IPS-18c (cell line): ENCODE results near the gene ARHGEF37.

Experiments used
- H3K4me3 ChIP-seq: 2 replicates; pipeline ENCODE4 v1.7.0; 2013; ENCODE audit warnings: low read depth, mild to moderate bottlenecking, low read length, moderate library complexity; ENCODE audit not compliant: insufficient read depth
- H3K9me3 ChIP-seq: one replicate; pipeline ENCODE4 v1.6.1; 2013; ENCODE audit warnings: mild to moderate bottlenecking, low read length, moderate library complexity; ENCODE audit not compliant: control insufficient read depth, insufficient read depth

Gene ARHGEF37

DNA sequence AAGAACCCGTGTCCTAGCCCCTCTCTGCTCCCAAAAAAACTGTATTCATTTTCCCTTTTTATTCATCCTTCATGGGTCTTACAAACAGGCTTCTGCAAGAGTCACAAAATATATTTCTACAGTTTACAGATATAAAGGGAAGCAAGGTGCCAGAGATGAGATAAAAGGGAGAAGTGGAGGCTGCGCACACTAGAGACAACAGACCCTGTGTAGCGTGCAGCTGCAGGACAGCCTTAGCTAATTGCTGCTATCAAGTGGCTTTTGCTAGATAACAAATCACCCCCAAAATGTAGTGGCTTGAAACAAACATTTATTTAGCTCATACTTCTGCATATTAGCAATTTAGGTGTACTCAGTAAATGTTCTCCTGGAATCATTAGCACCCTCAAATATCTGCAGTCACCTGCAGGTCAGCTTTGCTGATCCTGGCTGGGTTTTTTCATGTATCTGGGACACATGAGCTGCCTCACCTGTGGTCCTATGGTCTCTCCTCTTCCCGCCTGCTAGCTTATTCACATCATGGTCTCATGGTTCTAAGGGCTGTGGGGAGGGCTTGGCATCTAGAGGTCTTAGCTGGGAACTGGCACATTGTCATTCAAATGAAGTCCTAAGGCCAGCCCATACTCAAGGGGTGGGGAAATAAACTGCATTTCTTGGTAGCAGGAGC, 29.4 kb downstream of the ARHGEF37 start:
- no peak overlapping the region for H3K4me3 ChIP-seq
- H3K9me3 ChIP-seq = no peaks in the 10 kb centered on the region

DNA sequence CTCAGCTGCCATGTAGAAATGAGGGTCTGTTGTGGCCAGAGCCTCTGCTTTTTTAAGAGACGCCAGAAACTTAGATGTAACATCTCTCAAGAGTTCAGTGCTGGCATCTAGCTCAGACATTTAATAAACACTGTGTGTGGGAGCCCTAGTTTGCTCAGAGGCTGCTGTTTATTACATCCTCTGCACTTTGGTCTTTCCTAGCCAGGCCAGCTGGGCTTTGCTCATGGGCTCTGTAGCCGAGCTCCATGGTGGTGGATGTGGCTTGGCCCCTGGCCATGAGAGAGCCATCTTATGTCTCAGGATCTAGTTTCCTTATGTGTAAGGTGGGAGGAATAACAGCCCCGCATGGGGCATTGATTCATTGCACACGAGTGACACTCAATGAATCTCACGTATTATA, 30.0 kb downstream of the ARHGEF37 start:
- H3K4me3 ChIP-seq = no peak overlapping the region
- H3K9me3 ChIP-seq = no peaks in the 10 kb centered on the region

DNA sequence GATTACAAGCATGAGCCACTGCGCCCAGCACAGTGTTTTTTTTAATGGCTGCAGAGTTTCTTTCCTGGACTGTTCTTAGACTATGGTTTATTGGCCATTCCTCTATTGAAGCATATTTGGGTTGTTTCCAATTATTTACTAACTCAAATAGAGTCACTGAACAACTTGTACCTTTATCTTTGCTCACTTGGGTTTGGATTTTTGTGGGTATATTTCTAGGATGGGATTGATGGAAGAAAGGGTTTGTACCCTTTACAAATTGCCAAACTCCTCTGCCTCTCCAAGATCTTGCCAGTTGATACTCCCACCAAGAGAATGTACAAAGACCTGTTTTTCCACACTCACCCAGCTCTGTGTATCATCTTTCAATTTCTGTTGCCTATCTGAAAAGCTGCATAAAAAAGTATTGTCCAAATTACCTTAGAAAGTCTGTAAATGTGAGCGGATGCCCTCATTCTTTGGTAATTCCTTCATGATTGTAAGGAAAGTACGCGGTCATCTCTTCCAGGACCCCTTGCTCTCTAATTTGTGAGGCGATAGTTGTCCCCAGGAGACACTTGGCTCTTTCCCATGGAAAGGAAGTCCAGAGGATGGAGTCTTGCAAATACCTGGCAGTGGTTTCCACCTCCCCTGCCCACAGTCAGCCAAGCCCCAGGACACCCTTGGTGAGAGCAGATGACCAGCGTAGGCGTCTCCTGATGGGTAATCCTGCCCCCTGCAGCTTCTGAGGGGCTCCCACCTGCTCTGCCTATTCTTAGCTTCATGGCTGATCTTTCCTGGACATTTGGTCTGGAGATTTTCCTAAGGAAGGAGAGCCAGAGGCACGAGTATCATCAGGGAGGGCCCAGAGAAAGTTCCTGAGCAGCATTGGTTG, 33.0 kb downstream of the ARHGEF37 start:
- Histone ChIP-seq H3K9me3 (no peaks in the 10 kb centered on the region), H3K4me3 (no peak overlapping the region)

DNA sequence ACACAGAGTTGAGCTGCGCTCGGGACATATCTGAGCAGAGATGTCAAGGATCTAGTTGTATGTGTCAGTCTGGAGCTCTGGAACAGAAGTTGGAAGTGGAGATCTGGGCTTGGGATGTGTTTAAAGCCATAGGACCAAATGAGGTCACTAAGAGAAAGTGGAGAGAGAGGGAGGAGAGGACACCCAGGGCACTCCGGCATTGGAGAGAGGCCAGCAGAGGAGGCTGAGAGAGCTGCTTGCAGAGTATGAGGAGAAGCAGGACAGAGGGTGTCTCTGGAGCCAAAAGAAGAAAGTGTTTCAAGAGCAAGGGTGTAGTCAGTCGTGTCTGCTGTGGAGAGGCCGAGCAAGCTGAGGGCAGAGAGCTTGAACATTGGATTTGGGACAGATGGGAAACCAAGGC, 34.7 kb downstream of the ARHGEF37 start:
- no peak overlapping the region for H3K4me3 ChIP-seq
- H3K9me3 ChIP-seq = no peaks in the 10 kb centered on the region

DNA sequence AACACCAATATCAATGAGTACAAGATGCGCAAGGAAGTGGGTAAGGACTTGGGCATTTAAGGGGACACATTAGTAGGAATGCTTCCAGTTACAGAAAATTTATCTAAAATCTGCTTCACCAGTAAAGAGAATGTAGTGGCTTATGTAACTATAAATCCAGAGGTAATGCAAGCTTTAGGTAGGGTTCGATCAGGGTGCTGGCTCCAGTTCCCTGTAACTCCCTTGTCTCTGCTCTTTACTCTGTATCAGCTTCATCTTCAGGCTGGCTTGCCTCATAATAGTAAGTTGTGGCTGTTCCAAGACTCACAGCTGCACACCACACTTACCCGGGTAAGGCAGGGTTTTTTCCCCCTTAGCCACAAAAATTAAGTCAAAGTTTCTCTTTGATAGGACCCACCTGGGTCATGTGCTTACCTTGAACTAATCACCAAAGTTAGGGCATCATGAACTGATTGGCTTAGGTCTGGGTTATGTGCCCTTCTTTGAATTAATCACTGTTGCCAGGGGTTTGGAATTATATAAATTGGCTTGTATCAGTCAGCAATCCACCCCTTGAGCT, 35.5 kb downstream of the ARHGEF37 start:
- no peak overlapping the region for H3K4me3 ChIP-seq
- H3K9me3 ChIP-seq = no peaks in the 10 kb centered on the region

DNA sequence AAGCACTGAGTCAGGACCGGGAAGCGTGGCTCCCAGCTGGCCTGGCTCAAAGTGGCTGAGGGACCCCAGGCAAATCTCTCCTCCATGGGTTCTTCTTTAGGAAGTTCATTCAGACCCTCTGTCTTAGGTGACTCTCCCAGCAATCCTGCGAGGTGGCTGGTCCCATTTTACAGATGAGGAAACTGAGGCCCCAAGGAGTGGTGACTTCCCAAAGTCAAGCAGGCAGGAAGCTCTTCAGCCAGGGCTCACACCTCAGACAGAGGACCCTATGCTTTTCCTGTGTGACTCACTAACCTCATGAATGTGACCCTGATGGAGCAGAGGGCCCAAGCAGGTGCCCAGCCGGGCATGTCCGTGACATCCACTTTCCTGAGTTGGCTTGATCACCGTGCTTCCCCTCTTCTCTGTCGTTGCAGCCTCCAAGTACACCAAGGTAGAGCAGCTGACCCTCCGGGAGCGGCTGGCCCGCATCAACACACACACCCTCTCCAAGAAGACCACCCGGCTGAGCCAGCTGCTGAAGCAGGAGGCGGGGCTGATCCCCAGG, 36.5 kb downstream of the ARHGEF37 start:
- H3K9me3 ChIP-seq = no peaks in the 10 kb centered on the region
- no peak overlapping the region for H3K4me3 ChIP-seq

DNA sequence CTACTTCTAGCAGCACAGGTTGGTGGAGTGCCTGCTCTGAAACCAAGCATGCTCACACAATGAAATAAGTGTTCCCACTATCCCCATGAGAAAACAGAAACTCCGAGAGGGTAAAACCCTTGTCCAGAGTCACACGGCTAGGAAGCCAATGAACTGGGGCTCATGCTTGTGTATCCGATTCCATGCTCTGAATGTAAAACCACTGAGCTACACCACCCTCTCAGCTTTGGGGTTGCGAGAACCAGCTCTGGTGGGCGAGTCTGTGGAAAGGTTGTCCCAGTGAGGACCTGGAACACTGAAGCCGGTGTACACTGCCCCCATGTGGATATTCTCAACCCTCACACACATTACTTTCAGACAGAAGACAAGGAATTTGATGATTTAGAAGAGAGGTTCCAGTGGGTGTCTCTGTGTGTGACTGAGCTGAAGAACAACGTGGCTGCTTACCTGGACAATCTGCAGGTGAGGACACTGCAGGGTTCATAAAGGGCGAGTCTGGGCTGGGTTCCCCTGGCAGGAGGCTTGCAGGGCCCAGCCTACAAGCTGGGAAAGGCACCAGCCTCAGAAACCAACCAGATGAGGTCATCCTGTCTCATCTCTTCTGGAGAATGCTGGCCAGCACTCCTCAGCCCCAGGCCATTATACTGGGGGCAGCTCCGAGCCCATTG, 37.4 kb downstream of the ARHGEF37 start:
- Histone ChIP-seq H3K9me3 (no peaks in the 10 kb centered on the region), H3K4me3 (no peak overlapping the region)

DNA sequence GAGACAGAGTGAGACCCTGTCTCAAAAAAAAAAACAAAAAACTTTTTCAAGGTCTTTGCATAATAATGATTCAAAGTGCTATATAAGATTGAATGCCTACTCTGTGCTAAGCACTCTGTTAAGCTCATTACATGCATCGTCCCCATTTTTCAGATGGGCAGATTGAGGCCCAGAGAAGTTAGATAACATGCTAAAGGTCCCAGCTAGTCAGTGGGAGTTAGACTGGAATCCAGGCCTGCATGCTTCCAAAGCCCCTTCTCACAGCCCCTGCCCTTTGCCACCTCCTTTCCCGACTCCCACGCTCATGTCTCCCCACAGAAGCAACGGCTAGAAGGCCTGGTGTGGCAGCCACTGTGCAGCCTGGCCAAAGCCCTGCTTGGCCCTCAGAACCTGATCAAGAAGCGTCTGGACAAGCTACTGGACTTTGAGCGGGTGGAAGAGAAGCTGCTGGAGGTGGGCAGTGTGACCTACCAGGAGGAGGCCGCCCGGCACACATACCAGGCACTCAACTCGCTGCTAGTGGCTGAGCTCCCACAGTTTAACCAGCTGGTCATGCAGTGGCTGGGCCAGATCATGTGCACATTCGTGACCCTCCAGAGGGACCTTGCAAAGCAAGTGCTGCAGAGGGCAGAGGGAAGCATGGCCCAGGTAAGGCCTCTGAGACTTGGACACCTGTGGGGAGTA, 40.3 kb downstream of the ARHGEF37 start:
- Histone ChIP-seq H3K4me3 (no peak overlapping the region), H3K9me3 (no peaks in the 10 kb centered on the region)

DNA sequence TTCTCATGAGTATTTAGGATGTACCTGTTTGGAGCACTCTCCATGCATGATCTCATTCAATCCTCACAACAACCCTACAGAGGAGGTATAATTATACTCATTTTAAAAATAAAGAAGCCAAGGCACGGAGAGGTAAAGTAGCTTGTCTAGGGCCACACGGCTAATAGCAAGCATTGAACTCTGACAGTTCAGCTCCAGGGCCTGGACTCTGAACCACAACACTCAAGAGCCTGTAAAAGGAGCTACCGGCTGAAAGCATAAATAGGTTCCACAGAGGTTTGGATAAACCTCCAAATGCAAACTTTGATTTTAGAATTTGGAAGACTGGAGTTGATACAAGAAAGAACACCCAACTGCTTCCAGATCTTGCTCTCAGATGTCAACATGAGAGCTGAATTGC, 41.2 kb downstream of the ARHGEF37 start:
- Histone ChIP-seq H3K9me3 (no peaks in the 10 kb centered on the region), H3K4me3 (no peak overlapping the region)

DNA sequence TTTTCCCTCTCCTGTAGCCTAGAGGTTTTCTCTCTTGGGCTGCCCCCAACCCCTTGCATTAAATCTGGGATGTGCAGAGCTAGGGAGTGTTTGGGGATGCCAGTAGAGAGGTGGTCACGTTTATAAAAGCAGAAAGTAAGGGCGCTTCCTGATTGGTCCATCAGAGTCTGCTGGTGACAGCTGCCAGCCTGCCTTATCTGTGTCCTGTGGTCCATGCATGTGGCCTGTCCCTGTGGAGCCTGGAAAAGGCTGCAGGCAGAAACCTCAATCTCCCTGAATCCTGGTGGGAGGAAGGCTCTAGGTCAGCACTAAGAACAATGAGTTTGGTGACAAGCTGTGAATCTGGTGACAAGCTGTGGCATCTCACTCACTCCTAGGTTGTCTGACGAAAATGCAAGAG, 42.2 kb downstream of the ARHGEF37 start:
- Histone ChIP-seq H3K4me3 (no peak overlapping the region), H3K9me3 (no peaks in the 10 kb centered on the region)

DNA sequence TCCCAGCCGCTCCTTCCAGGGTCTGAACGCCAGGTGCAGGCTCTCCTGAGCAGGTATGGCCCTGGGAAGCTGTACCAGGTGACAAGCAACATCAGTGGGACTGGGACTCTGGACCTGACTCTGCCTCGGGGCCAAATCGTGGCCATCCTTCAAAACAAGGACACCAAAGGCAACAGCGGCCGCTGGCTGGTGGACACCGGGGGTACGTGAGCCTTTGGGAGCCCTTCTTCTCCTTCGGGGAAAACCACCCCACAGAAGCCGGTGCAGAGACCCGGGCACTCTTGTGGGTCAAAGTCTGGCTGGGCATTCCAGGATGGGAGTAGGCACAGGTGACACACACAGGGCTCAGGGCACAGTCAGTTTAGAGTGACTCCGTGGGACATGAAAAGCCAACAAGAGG, 45.8 kb downstream of the ARHGEF37 start:
- H3K4me3 ChIP-seq = no peak overlapping the region
- H3K9me3 ChIP-seq = no peaks in the 10 kb centered on the region

DNA sequence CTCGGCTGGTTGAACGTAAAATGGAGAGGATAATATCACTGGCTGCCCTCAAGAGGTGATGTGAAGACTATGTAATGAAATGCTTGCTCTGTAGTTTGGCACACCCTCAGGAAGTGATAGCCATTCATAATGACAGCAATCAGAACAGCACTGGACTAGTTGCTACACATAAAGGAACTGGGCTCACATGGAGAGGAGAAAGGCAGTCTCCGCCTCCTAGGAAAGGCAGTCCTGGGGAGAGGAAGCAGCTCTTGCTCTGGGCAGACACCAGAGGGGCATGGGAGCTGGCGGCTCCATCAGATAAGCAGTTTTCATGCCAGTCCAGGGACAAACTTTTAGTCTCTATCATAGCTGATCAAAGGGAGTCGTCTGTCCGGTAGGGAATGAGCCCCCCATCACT, 46.9 kb downstream of the ARHGEF37 start:
- Histone ChIP-seq H3K9me3 (no peaks in the 10 kb centered on the region), H3K4me3 (no peak overlapping the region)

DNA sequence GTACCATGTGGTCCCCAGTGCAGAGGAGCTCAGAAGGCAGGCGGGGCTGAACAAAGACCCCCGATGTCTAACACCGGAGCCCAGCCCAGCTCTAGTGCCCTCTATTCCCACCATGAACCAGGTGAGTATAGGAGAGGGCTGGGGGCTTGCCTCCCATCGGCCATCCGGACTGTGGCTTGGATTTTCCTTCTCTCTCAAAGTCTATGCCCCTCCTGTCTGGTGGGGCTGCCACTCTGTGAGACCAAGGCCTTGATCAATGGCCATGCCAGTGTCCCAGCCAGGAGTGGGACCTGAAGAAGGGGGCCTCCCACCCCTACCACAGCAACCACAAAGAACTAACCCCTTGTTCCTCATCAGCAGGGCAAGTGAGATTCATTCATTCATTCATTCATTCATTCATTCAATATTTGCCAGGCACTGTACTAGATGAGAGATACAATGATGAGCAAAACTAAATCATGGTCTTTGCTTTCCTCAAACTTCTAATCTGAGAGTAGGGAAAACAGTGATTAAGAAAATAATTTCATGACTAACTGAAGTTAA, 47.6 kb downstream of the ARHGEF37 start:
- Histone ChIP-seq H3K9me3 (no peaks in the 10 kb centered on the region), H3K4me3 (no peak overlapping the region)

DNA sequence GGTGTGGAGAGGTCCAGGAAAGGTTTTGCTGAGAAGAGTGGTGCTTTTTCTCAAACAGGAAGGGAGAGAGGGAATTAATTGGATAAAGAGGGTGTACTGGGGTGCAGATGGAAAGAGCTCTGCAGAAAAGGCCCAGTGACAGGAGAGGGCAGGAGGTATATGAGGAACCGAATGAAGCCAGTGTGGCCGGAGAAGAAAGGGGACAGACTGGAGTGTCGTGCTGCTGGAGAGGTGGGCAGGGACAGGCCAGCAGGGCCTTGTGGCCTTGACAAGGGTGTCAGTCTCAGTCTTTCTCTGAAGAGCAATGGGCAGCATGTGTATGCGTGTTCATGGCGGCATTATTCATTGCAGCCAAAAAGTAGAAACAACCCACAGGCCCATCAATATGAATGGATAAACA, 48.1 kb downstream of the ARHGEF37 start:
- no peak overlapping the region for H3K4me3 ChIP-seq

DNA sequence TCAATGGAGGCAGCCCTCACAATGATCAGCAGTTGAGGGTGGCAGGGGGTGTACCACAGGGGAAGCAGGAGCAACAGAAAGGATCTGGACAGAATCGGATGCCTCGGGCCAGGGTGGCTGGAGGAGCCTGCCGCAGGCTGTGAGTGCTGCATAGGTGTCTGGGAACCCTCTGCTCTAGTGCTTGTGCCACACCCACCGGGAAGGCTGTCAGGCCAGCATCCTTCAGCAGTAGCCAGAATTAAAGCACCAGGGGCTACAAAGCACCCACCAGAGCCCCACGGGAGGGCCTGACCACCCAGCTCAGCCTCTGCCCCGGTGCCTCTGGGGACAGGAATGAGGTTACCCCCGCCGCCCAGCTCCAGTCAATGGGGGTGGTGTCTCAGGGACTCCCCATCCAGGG, 49.0 kb downstream of the ARHGEF37 start:
- H3K4me3 ChIP-seq = no peak overlapping the region
- no peaks in the 10 kb centered on the region for H3K9me3 ChIP-seq

More for the DNA sequence above, 48.1 kb downstream of the ARHGEF37 start:
- no peaks in the 10 kb centered on the region for H3K9me3 ChIP-seq

DNA sequence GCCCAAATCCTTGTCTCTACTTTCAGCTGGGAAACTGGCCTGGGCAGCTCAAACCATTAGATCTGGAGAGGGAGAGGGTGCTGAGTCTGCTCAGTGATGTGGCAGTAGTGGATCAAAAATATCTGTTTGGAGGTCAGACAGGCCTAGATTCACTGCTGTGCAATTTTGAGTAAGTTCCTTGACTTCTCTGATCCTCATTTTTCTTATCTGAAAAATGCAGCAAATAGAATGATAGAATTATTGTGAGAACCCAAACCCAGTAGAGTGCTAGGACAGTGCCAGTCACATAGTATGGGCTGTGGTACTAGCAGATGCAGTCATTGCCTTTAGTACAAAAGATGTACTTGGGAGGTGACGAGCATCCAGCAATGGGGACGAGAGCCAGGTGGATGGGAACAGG, 50.2 kb downstream of the ARHGEF37 start:
- no peaks in the 10 kb centered on the region for H3K9me3 ChIP-seq
- H3K4me3 ChIP-seq = no peak overlapping the region
